ENCODE results near the gene SLC6A19.

Gene SLC6A19

GRCh38 chr5:1187234-1187949, 14.0 kb upstream of the SLC6A19 start:
- no peak overlapping the region for H3K27ac ChIP-seq (ENCODE audit: low read depth, low read length)
- no peak overlapping the region for H3K4me3 ChIP-seq (ENCODE audit: insufficient read depth, low read length, poor library complexity, severe bottlenecking)
- H3K36me3 ChIP-seq (ENCODE audit: low read length) = no peaks in the 10 kb centered on the region
- no peak for TF ChIP-seq CTCF (IDR thresholded peaks at IDR 0.05; ENCODE audit: insufficient read depth, low read length, poor library complexity, severe bottlenecking)
- no peak for TF ChIP-seq EZH2phosphoT487 (conservative IDR thresholded peaks at IDR 0.05; ENCODE audit: low read length)
- H4K20me1 ChIP-seq (ENCODE audit: low read depth, low read length) = no peaks in the 10 kb centered on the region
- no peak overlapping the region for H3K9ac ChIP-seq (ENCODE audit: low read length)
- H3K27me3 ChIP-seq (ENCODE audit: low read length) = no peaks in the 10 kb centered on the region
- H3K9me3 ChIP-seq (ENCODE audit: insufficient read depth, low read length) = no peaks in the 10 kb centered on the region
- no peaks in the 10 kb centered on the region for H3F3A ChIP-seq (ENCODE audit: insufficient read depth)
- H3K9me2 ChIP-seq (replicated peaks; ENCODE audit: insufficient read depth, low read length) = no peaks in the 10 kb centered on the region
- no peaks in the 10 kb centered on the region for H3K79me2 ChIP-seq (ENCODE audit: insufficient read depth, low read length)
- H2AFZ ChIP-seq (ENCODE audit: low read depth, low read length, severe bottlenecking) = no peak overlapping the region
- H3K4me2 ChIP-seq (ENCODE audit: low read depth, low read length, poor library complexity, severe bottlenecking) = no peak overlapping the region

GRCh38 chr5:1187950-1188334, 13.5 kb upstream of the SLC6A19 start:
- no peak overlapping the region for H3K9ac ChIP-seq (ENCODE audit: low read length)
- no peaks in the 10 kb centered on the region for H3K9me2 ChIP-seq (replicated peaks; ENCODE audit: insufficient read depth, low read length)
- H2AFZ ChIP-seq (ENCODE audit: low read depth, low read length, severe bottlenecking) = no peak overlapping the region

GRCh38 chr5:1188464-1188863, 12.9 kb upstream of the SLC6A19 start:
- Histone ChIP-seq H3K4me3 (ENCODE audit: insufficient read depth, low read length, poor library complexity, severe bottlenecking) (no peak overlapping the region), H4K20me1 (ENCODE audit: low read depth, low read length) (no peaks in the 10 kb centered on the region), H3K36me3 (ENCODE audit: low read length) (no peaks in the 10 kb centered on the region), H3K9me3 (ENCODE audit: insufficient read depth, low read length) (no peaks in the 10 kb centered on the region), H3K27me3 (ENCODE audit: low read length) (no peaks in the 10 kb centered on the region), H3K27ac (ENCODE audit: low read depth, low read length) (no peak overlapping the region), H2AFZ (ENCODE audit: low read depth, low read length, severe bottlenecking) (no peak overlapping the region), H3K9me2 (replicated peaks; ENCODE audit: insufficient read depth, low read length) (no peaks in the 10 kb centered on the region), H3F3A (ENCODE audit: insufficient read depth) (no peaks in the 10 kb centered on the region), H3K9ac (ENCODE audit: low read length) (no peak overlapping the region), H3K4me2 (ENCODE audit: low read depth, low read length, poor library complexity, severe bottlenecking) (no peak overlapping the region), H3K79me2 (ENCODE audit: insufficient read depth, low read length) (no peaks in the 10 kb centered on the region)
- TF ChIP-seq CTCF (IDR thresholded peaks at IDR 0.05; ENCODE audit: insufficient read depth, low read length, poor library complexity, severe bottlenecking) = no peak
- no peak for TF ChIP-seq EZH2phosphoT487 (conservative IDR thresholded peaks at IDR 0.05; ENCODE audit: low read length)

More at GRCh38 chr5:1187950-1188334, 13.5 kb upstream of the SLC6A19 start:
- no peak overlapping the region for H3K4me2 ChIP-seq (ENCODE audit: low read depth, low read length, poor library complexity, severe bottlenecking)
- no peaks in the 10 kb centered on the region for H4K20me1 ChIP-seq (ENCODE audit: low read depth, low read length)
- no peaks in the 10 kb centered on the region for H3K27me3 ChIP-seq (ENCODE audit: low read length)
- no peaks in the 10 kb centered on the region for H3K36me3 ChIP-seq (ENCODE audit: low read length)
- H3K9me3 ChIP-seq (ENCODE audit: insufficient read depth, low read length) = no peaks in the 10 kb centered on the region
- no peak overlapping the region for H3K27ac ChIP-seq (ENCODE audit: low read depth, low read length)
- H3K4me3 ChIP-seq (ENCODE audit: insufficient read depth, low read length, poor library complexity, severe bottlenecking) = no peak overlapping the region
- H3F3A ChIP-seq (ENCODE audit: insufficient read depth) = no peaks in the 10 kb centered on the region
- H3K79me2 ChIP-seq (ENCODE audit: insufficient read depth, low read length) = no peaks in the 10 kb centered on the region
- TF ChIP-seq EZH2phosphoT487 (conservative IDR thresholded peaks at IDR 0.05; ENCODE audit: low read length) (no peak), CTCF (IDR thresholded peaks at IDR 0.05; ENCODE audit: insufficient read depth, low read length, poor library complexity, severe bottlenecking) (no peak)

All from SU-DHL-6 (cell line).